Smooth muscle cell (in vitro differentiated cells): ENCODE measurements around the gene HFM1. TPM values are rescaled to one million over a fixed set of nuclear protein-coding genes. Genes with fewer than 3 reads are reported as not detected.
A peak's percentile ranks its signal among the peaks of the same experiment; 100 is the strongest.

Source experiments
- DNase-seq: peaks from one replicate; lab custom pipeline; 2025; ENCODE audit not compliant: unreplicated experiment; lab: John Stamatoyannopoulos, UW
- H2AFZ ChIP-seq: fragments of 200-600 bp; sonication (generic); 2 replicates; pipeline ENCODE4 v1.6.0; 2016; ENCODE audit warnings: antibody characterized with exemption, low read depth, mild to moderate bottlenecking
- H3F3A ChIP-seq: fragments of 200-600 bp; sonication (generic); 2 replicates; pipeline ENCODE4 v1.6.0; 2017; ENCODE audit warnings: antibody characterized with exemption, low read depth
- H3K27ac ChIP-seq: fragments of 200-600 bp; sonication (generic); 2 replicates; pipeline ENCODE4 v1.5.1; 2016; ENCODE audit warnings: low read depth, mild to moderate bottlenecking
- H3K27me3 ChIP-seq: fragments of 200-600 bp; sonication (generic); 2 replicates; pipeline ENCODE4 v1.6.1; 2016; ENCODE audit warnings: low read depth, mild to moderate bottlenecking
- H3K36me3 ChIP-seq: fragments of 200-600 bp; sonication (generic); 2 replicates; pipeline ENCODE4 v1.5.1; 2016; ENCODE audit warnings: low read depth
- H3K4me1 ChIP-seq: fragments of 200-600 bp; sonication (generic); 2 replicates; pipeline ENCODE4 v1.5.1; 2016; ENCODE audit warnings: low read depth
- H3K4me2 ChIP-seq: fragments of 200-600 bp; sonication (generic); 2 replicates; pipeline ENCODE4 v1.6.0; 2016; ENCODE audit warnings: mild to moderate bottlenecking
- H3K4me3 ChIP-seq: fragments of 200-600 bp; sonication (generic); 2 replicates; pipeline ENCODE4 v1.5.1; 2016; ENCODE audit warnings: mild to moderate bottlenecking
- H3K79me2 ChIP-seq: fragments of 200-600 bp; sonication (generic); 2 replicates; pipeline ENCODE4 v1.6.0; 2016; ENCODE audit warnings: low read depth, mild to moderate bottlenecking
- H3K9ac ChIP-seq: fragments of 200-600 bp; sonication (generic); 2 replicates; pipeline ENCODE4 v1.6.0; 2016; ENCODE audit warnings: low read depth
- H3K9me3 ChIP-seq: fragments of 200-600 bp; sonication (generic); replicated peaks from 2 replicates; pipeline ENCODE4 v1.5.1; 2016; ENCODE audit warnings: low read depth
- H4K20me1 ChIP-seq: fragments of 200-600 bp; sonication (generic); 2 replicates; pipeline ENCODE4 v1.6.0; 2016; ENCODE audit warnings: low read depth
- WGBS: methylation state at CpG from one replicate; pipeline ENCODE4 v1.1.7; 2016; ENCODE audit warnings: low lambda C conversion rate; 5-methylcytosine and 5-hydroxymethylcytosine counted together
- polyA plus RNA-seq: library from polyadenylated mRNA; unstranded; fragments of >200 nt; fragmentation: Nextera tagmentation; extraction: Ambion mirVana; gene quantifications from 2 replicates; pipeline ENCODE4 v1.2.1, GENCODE V29; 2016
- total RNA-seq: library from RNA; depleted of rRNA; stranded (reverse); fragments of >200 nt; gene quantifications from 2 replicates; pipeline ENCODE4 v1.2.3, GENCODE V29; 2014
- TF ChIP-seq, protein P1 (sequence below): fragments of 200-600 bp; sonication (generic); IDR thresholded peaks from 2 replicates; pipeline ENCODE4 v1.5.1; 2017; ENCODE audit warnings: borderline replicate concordance, mild to moderate bottlenecking, antibody characterized with exemption; ENCODE audit not compliant: insufficient read depth, poor library complexity, severe bottlenecking

Gene HFM1
- total and polyA plus RNA-seq, 2 experiments from 2014 or later, result 0.31 to 1.0 TPM

DNA sequence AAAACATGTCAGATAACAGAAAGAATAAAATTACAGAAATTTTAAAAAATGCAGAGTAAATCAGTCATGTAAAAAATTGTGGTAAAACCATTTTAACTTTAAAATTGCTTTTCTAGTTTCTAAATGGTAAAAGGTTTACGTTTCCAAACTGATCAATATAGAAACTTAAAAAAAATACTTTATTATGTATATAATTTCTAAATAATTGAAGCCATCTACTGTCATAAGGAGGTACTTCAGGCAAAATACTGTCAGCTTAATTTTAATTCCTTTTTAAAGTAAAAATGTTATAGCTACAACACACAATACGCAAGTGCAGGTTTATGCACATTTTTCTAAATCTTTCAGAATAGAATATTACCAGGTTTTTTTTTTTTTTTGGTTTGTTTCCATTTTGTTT lies 159.9 kb downstream of the HFM1 start:
- Histone ChIP-seq H3K4me1 (peaks cover 13% of the 10 kb centered on the region), H2AFZ (no peak overlapping the region), H3K4me3 (no peak overlapping the region), H3K36me3 (no peaks in the 10 kb centered on the region), H3K4me2 (no peak overlapping the region), H4K20me1 (no peaks in the 10 kb centered on the region), H3K9me3 (no peaks in the 10 kb centered on the region), H3K79me2 (no peaks in the 10 kb centered on the region), H3F3A (no peaks in the 10 kb centered on the region), H3K9ac (no peak overlapping the region), H3K27me3 (no peaks in the 10 kb centered on the region), H3K27ac (no peak overlapping the region)
- TF ChIP-seq, protein P1, sequence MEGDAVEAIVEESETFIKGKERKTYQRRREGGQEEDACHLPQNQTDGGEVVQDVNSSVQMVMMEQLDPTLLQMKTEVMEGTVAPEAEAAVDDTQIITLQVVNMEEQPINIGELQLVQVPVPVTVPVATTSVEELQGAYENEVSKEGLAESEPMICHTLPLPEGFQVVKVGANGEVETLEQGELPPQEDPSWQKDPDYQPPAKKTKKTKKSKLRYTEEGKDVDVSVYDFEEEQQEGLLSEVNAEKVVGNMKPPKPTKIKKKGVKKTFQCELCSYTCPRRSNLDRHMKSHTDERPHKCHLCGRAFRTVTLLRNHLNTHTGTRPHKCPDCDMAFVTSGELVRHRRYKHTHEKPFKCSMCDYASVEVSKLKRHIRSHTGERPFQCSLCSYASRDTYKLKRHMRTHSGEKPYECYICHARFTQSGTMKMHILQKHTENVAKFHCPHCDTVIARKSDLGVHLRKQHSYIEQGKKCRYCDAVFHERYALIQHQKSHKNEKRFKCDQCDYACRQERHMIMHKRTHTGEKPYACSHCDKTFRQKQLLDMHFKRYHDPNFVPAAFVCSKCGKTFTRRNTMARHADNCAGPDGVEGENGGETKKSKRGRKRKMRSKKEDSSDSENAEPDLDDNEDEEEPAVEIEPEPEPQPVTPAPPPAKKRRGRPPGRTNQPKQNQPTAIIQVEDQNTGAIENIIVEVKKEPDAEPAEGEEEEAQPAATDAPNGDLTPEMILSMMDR, result no peak
- DNase-seq, result no peak
- WGBS, result 88% methylated on average over 2 of the region's 2 CpGs

DNA sequence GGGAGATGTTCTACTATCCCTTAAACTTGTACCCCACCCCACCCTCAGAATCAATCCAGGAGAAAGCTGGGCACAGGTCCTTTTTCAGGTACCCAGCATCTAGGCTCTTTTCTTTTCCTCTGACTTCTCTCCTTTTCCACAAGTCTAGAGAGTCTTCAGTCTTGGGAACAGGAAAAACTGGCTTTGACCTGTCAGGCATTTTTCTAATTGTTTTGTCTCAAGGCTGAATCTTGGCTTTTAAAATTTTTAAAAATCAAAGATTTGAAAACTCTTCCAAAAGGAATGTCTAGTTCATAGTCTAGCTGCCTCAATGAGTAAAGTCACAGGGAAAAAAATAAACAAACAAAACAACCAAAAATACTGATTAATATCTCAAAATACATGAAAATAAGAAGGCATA lies 161.5 kb downstream of the HFM1 start:
- no peak overlapping the region for H3K9ac ChIP-seq
- no peak overlapping the region for H3K27ac ChIP-seq
- H3K27me3 ChIP-seq, result no peaks in the 10 kb centered on the region
- no peaks in the 10 kb centered on the region for H4K20me1 ChIP-seq
- TF ChIP-seq, protein P1, result no peak
- no peaks in the 10 kb centered on the region for H3K36me3 ChIP-seq
- H3F3A ChIP-seq, result no peaks in the 10 kb centered on the region
- no peak overlapping the region for H3K4me3 ChIP-seq
- no peaks in the 10 kb centered on the region for H3K79me2 ChIP-seq
- no peak overlapping the region for H3K4me2 ChIP-seq
- no peaks in the 10 kb centered on the region for H3K9me3 ChIP-seq
- H3K4me1 ChIP-seq, result peaks cover 13% of the 10 kb centered on the region
- DNase-seq, result no peak
- no peak overlapping the region for H2AFZ ChIP-seq

DNA sequence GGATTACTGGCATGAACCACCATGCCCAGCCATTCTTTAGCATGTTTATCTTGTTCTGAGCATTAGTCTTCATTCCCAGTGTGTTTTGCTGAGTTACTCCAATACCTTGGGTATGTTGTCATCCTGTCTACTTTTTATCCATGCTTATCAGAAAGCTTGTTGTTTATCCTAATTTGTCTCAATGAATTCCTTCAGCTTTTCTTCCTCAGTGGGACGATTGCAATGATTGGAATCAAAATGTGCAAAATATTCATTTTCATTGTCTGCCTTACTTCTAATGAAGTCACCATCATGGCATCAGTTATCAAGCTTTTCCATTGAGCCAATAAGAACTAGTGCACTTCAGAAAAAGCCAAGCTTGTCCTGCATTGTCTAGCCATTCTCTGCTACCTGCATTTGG lies 170.5 kb downstream of the HFM1 start:
- Histone ChIP-seq H3K4me3 (no peak overlapping the region), H3K27ac (no peak overlapping the region), H3K36me3 (no peaks in the 10 kb centered on the region), H3K27me3 (no peaks in the 10 kb centered on the region), H3K9me3 (no peaks in the 10 kb centered on the region), H2AFZ (no peak overlapping the region), H3K79me2 (no peaks in the 10 kb centered on the region), H3K4me1 (peaks cover 7% of the 10 kb centered on the region), H3K4me2 (no peak overlapping the region), H4K20me1 (no peaks in the 10 kb centered on the region), H3K9ac (no peak overlapping the region), H3F3A (no peaks in the 10 kb centered on the region)
- 68% methylated on average over 1 of the region's 1 CpG for WGBS
- DNase-seq, result no peak
- TF ChIP-seq, protein P1, result no peak

DNA sequence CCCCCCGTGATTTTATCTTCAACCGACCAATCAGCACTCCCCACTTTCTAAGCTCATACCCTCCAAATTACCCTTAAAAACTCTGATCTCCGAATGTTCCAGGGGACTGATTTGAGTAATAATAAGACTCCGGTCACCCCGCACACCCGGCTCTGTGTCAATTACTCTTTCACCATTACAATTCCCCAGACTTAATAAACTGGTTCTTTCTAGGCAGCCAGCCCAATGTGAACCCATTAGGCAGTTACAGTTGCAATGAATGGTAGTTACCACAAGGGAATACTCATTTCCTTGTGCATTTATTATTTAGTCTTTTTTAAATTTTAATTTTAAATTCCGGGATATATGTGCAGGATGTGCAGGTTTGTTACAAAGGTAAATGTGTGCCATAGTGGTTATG lies 177.9 kb downstream of the HFM1 start:
- Histone ChIP-seq H3K27ac (peak overlapping the region; percentile 52), H3K4me3 (no peak overlapping the region), H3K79me2 (no peaks in the 10 kb centered on the region), H4K20me1 (no peaks in the 10 kb centered on the region), H2AFZ (no peak overlapping the region), H3K4me2 (no peak overlapping the region), H3K4me1 (no peaks in the 10 kb centered on the region), H3K9ac (no peak overlapping the region), H3K9me3 (no peaks in the 10 kb centered on the region), H3K27me3 (no peaks in the 10 kb centered on the region), H3F3A (no peaks in the 10 kb centered on the region), H3K36me3 (no peaks in the 10 kb centered on the region)
- no peak for DNase-seq
- TF ChIP-seq, protein P1, result no peak
- WGBS, result 55% methylated on average over 7 of the region's 7 CpGs
